GM12878 (cell line): Measurements from ENCODE around the gene MTCH2. TPM values are rescaled to one million over a fixed set of nuclear protein-coding genes. Genes with fewer than 3 reads are reported as not detected.

ENCODE experiments used
- ATF7 ChIP-seq: fragments of 450-650 bp; IDR thresholded peaks from 2 replicates; pipeline ENCODE4 v1.6.1; 2016; ENCODE audit warnings: low read depth, mild to moderate bottlenecking
- BACH1 ChIP-seq: fragments of 450-650 bp; IDR thresholded peaks from 2 replicates; pipeline ENCODE4 v1.6.1; 2017; ENCODE audit warnings: mild to moderate bottlenecking, borderline replicate concordance
- BCL11A ChIP-seq: IDR thresholded peaks from 2 replicates; pipeline ENCODE4 v1.6.1; 2011; ENCODE audit warnings: low read depth, low read length
- DPF2 ChIP-seq: fragments of 450-650 bp; IDR thresholded peaks from 2 replicates; pipeline ENCODE4 v1.6.1; 2017; ENCODE audit warnings: mild to moderate bottlenecking
- FOXM1 ChIP-seq: IDR thresholded peaks from 2 replicates; pipeline ENCODE4 v1.6.1; 2012; ENCODE audit warnings: low read depth, mild to moderate bottlenecking, inconsistent platforms, low read length, moderate library complexity
- JUND ChIP-seq: IDR thresholded peaks from 2 replicates; pipeline ENCODE4 v1.6.1; 2012; ENCODE audit warnings: low read depth, mild to moderate bottlenecking, low read length, improper control_type of control experiment, moderate library complexity
- LARP7 ChIP-seq: fragments of 450-650 bp; IDR thresholded peaks from 2 replicates; pipeline ENCODE4 v1.6.1; 2017; ENCODE audit warnings: mild to moderate bottlenecking
- NBN ChIP-seq: fragments of 450-650 bp; IDR thresholded peaks from 2 replicates; pipeline ENCODE4 v1.6.1; 2016
- NFYA ChIP-seq: IDR thresholded peaks from 2 replicates; pipeline ENCODE4 v1.6.1; 2011; ENCODE audit warnings: low read depth, mild to moderate bottlenecking, low read length, improper control_type of control experiment, borderline replicate concordance
- NR2F1 ChIP-seq: fragments of 450-650 bp; conservative IDR thresholded peaks from 2 replicates; pipeline ENCODE4 v1.6.1; 2017; ENCODE audit warnings: mild to moderate bottlenecking
- PAX8 ChIP-seq: fragments of 450-650 bp; IDR thresholded peaks from 2 replicates; pipeline ENCODE4 v1.6.1; 2017; ENCODE audit warnings: mild to moderate bottlenecking, moderate library complexity
- RBBP5 ChIP-seq: fragments of 200-600 bp; sonication (generic); conservative IDR thresholded peaks from 2 replicates; pipeline ENCODE4 v1.6.1; 2016
- RFX5 ChIP-seq: IDR thresholded peaks from 2 replicates; pipeline ENCODE4 v1.6.1; 2011; ENCODE audit warnings: low read depth, low read length, improper control_type of control experiment
- RUNX3 ChIP-seq: IDR thresholded peaks from 2 replicates; pipeline ENCODE4 v1.6.1; 2012; ENCODE audit warnings: low read length, inconsistent platforms
- SMARCA5 ChIP-seq: fragments of 450-650 bp; IDR thresholded peaks from 2 replicates; pipeline ENCODE4 v1.6.1; 2017; ENCODE audit warnings: mild to moderate bottlenecking
- TCF12 ChIP-seq: IDR thresholded peaks from 2 replicates; pipeline ENCODE4 v1.6.1; 2011; ENCODE audit warnings: low read depth, mild to moderate bottlenecking, low read length
- ZNF207 ChIP-seq: fragments of 450-650 bp; IDR thresholded peaks from 2 replicates; pipeline ENCODE4 v1.6.1; 2014; ENCODE audit warnings: antibody characterized with exemption, mild to moderate bottlenecking, borderline replicate concordance
- polyA plus RNA-seq, 11 experiments: library from polyadenylated mRNA; depleted of rRNA in 4 of 11; unstranded in 6 of 11; stranded (reverse) in 5 of 11; fragments of >200 nt; fragmentation: Nextera tagmentation in 4 of 11; fragmentation: Illumina TruSeq in 1 of 11; extraction: Ambion mirVana in 4 of 11; extraction: Trizol in 1 of 11; gene quantifications; 1 replicate in 1 of 11; 2 replicates in 10 of 11; pipeline versions ENCODE4 v1.2.1 to v1.2.3, GENCODE V29; 2011 to 2016; ENCODE audit warnings: inconsistent platforms in 2 of 11, missing spikeins in 2 of 11, low read depth in 1 of 11
- total RNA-seq, 4 experiments: library from RNA; depleted of rRNA in 3 of 4; stranded (reverse); fragments of >200 nt in 3 of 4; fragmentation: Illumina TruSeq in 1 of 4; extraction: Trizol in 1 of 4; gene quantifications; 2 replicates each; pipeline versions ENCODE4 v1.2.1 to v1.2.3, GENCODE V29; 2013 to 2021
- TF ChIP-seq, protein P1 (sequence below), 3 experiments: IDR thresholded peaks in 2 of 3; conservative IDR thresholded peaks in 1 of 3; 2 replicates each; pipeline ENCODE4 v1.5.1; 2011; ENCODE audit warnings: low read depth in 3 of 3, low read length in 3 of 3, mild to moderate bottlenecking in 3 of 3, control low read depth in 2 of 3, moderate library complexity in 2 of 3, inconsistent platforms in 1 of 3, mixed read lengths in 1 of 3; ENCODE audit not compliant: control insufficient read depth in 2 of 3, insufficient read depth in 1 of 3; ENCODE audit errors: extremely low read depth in 1 of 3
- TF ChIP-seq, protein P2 (sequence below): fragments of 450-650 bp; IDR thresholded peaks from 2 replicates; pipeline ENCODE4 v1.6.1; 2018; ENCODE audit warnings: mild to moderate bottlenecking, low read depth, moderate library complexity; ENCODE audit not compliant: partially characterized antibody
- TF ChIP-seq, protein P3 (sequence below): IDR thresholded peaks from 2 replicates; pipeline ENCODE4 v1.6.1; 2011; ENCODE audit warnings: borderline replicate concordance, low read depth, mild to moderate bottlenecking, moderate library complexity, mixed read lengths, low read length; ENCODE audit not compliant: insufficient read depth; ENCODE audit errors: extremely low read length
- TF ChIP-seq, protein P4 (sequence below): IDR thresholded peaks from 2 replicates; pipeline ENCODE4 v1.6.1; 2012; ENCODE audit warnings: mild to moderate bottlenecking, low read depth, low read length

MTCH2 gene
- total and polyA plus RNA-seq, 10 of the 15 experiments (the other 5 are each of a cell fraction or from before 2014, with no cell fraction given): 72.4 to 341 (median 144) TPM

DNA sequence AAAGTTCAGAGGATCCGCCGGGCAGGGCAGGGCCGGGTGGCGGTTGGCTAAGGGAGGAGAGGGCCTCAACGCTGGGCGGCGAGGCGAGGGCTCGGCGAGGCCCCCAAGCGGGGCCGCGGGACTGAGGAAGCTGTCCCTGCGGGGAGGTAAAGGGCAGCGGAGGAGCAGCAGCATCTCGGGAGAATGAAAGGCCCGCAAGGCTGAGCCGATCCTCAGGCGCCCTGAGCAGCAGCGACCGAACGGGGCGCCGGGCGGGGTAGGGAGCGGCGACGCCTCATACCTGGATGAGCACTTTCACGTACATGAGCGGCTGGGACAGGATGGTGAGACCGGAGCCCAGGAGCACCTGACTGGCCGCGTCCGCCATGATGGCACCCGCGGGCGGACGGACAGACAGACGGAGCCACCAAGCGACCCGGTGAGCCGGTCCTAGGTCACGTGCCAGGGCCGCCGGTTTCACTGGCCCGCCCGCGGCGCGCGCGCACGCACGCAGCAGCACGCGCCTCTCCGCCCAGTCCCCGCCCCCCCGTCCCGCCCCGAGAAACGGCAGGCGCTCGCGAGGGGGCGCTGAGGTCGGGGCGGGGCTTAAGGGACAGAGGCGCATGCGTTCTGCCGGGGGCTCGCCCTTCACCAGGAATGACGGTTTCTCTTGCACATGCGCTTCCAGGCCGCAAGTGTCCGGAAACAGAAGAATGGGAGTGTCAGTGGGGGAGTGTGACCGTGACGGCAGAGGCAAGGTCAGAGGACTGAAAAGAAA lies at the start of gene MTCH2 (continued):
- peak; percentile 73; the same call in 1 of the 2 replicates for TF ChIP-seq ZNF207
- peak; percentile 75 for TF ChIP-seq BACH1
- TF ChIP-seq BCL11A: no peak
- peak; percentile 76 for TF ChIP-seq DPF2
- TF ChIP-seq SMARCA5: peak; percentile 49; the same call in 1 of the 2 replicates
- TF ChIP-seq LARP7: peak; percentile 94
- TF ChIP-seq, protein P1, sequence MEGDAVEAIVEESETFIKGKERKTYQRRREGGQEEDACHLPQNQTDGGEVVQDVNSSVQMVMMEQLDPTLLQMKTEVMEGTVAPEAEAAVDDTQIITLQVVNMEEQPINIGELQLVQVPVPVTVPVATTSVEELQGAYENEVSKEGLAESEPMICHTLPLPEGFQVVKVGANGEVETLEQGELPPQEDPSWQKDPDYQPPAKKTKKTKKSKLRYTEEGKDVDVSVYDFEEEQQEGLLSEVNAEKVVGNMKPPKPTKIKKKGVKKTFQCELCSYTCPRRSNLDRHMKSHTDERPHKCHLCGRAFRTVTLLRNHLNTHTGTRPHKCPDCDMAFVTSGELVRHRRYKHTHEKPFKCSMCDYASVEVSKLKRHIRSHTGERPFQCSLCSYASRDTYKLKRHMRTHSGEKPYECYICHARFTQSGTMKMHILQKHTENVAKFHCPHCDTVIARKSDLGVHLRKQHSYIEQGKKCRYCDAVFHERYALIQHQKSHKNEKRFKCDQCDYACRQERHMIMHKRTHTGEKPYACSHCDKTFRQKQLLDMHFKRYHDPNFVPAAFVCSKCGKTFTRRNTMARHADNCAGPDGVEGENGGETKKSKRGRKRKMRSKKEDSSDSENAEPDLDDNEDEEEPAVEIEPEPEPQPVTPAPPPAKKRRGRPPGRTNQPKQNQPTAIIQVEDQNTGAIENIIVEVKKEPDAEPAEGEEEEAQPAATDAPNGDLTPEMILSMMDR (IDR thresholded peaks at IDR 0.05 in 2 of 3, conservative IDR thresholded peaks at IDR 0.05 in 1 of 3; ENCODE audit: control insufficient read depth in 2 of 3, extremely low read depth in 1 of 3, insufficient read depth in 1 of 3, low read depth in 3 of 3, low read length in 3 of 3): peak in 2 of 3 experiments; percentile 22 to 39; a peak in 3 of 6 replicates
- TF ChIP-seq PAX8: no peak
- TF ChIP-seq FOXM1: no peak
- TF ChIP-seq, protein P2, sequence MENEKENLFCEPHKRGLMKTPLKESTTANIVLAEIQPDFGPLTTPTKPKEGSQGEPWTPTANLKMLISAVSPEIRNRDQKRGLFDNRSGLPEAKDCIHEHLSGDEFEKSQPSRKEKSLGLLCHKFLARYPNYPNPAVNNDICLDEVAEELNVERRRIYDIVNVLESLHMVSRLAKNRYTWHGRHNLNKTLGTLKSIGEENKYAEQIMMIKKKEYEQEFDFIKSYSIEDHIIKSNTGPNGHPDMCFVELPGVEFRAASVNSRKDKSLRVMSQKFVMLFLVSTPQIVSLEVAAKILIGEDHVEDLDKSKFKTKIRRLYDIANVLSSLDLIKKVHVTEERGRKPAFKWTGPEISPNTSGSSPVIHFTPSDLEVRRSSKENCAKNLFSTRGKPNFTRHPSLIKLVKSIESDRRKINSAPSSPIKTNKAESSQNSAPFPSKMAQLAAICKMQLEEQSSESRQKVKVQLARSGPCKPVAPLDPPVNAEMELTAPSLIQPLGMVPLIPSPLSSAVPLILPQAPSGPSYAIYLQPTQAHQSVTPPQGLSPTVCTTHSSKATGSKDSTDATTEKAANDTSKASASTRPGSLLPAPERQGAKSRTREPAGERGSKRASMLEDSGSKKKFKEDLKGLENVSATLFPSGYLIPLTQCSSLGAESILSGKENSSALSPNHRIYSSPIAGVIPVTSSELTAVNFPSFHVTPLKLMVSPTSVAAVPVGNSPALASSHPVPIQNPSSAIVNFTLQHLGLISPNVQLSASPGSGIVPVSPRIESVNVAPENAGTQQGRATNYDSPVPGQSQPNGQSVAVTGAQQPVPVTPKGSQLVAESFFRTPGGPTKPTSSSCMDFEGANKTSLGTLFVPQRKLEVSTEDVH: no peak
- TF ChIP-seq RBBP5: no peak
- no peak for TF ChIP-seq JUND
- peak; percentile 57; the same call in 1 of the 2 replicates for TF ChIP-seq NBN
- TF ChIP-seq, protein P3, sequence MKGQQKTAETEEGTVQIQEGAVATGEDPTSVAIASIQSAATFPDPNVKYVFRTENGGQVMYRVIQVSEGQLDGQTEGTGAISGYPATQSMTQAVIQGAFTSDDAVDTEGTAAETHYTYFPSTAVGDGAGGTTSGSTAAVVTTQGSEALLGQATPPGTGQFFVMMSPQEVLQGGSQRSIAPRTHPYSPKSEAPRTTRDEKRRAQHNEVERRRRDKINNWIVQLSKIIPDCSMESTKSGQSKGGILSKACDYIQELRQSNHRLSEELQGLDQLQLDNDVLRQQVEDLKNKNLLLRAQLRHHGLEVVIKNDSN: peak; percentile 95
- peak; percentile 15; the same call in 1 of the 2 replicates for TF ChIP-seq RUNX3
- peak; percentile 62 for TF ChIP-seq ATF7
- TF ChIP-seq NFYA: no peak
- no peak for TF ChIP-seq RFX5
- TF ChIP-seq, protein P4, sequence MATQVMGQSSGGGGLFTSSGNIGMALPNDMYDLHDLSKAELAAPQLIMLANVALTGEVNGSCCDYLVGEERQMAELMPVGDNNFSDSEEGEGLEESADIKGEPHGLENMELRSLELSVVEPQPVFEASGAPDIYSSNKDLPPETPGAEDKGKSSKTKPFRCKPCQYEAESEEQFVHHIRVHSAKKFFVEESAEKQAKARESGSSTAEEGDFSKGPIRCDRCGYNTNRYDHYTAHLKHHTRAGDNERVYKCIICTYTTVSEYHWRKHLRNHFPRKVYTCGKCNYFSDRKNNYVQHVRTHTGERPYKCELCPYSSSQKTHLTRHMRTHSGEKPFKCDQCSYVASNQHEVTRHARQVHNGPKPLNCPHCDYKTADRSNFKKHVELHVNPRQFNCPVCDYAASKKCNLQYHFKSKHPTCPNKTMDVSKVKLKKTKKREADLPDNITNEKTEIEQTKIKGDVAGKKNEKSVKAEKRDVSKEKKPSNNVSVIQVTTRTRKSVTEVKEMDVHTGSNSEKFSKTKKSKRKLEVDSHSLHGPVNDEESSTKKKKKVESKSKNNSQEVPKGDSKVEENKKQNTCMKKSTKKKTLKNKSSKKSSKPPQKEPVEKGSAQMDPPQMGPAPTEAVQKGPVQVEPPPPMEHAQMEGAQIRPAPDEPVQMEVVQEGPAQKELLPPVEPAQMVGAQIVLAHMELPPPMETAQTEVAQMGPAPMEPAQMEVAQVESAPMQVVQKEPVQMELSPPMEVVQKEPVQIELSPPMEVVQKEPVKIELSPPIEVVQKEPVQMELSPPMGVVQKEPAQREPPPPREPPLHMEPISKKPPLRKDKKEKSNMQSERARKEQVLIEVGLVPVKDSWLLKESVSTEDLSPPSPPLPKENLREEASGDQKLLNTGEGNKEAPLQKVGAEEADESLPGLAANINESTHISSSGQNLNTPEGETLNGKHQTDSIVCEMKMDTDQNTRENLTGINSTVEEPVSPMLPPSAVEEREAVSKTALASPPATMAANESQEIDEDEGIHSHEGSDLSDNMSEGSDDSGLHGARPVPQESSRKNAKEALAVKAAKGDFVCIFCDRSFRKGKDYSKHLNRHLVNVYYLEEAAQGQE: no peak
- peak; percentile 70 for TF ChIP-seq NR2F1
- TF ChIP-seq TCF12: peak; percentile 56; the same call in 1 of the 2 replicates
